GM19452 (cell line): ENCODE data around the gene POLK.

Experiments used
- ATAC-seq: cut with Tn5 transposase; IDR thresholded peaks from one replicate; pipeline ENCODE4 v1.9.1; 2021; ENCODE audit not compliant: unreplicated experiment

Gene POLK

GRCh38 chr5:75639535-75640311 is 128.0 kb downstream of the POLK start:
- no peak for ATAC-seq

- no peak for ATAC-seq
Measured at GRCh38 chr5:75640395-75640794, 128.7 kb downstream of the POLK start.

GRCh38 chr5:75640826-75641225 is 129.1 kb downstream of the POLK start:
- ATAC-seq = no peak

GRCh38 chr5:75648712-75649111 is 137.0 kb downstream of the POLK start:
- no peak for ATAC-seq
